ENCODE data around the gene NDUFS4.
"Not testable (repeated sequence)": the region's sequence is repeated elsewhere in the genome, so short reads cannot be mapped to it uniquely, and the experiment has no call there.

NDUFS4 gene

DNA sequence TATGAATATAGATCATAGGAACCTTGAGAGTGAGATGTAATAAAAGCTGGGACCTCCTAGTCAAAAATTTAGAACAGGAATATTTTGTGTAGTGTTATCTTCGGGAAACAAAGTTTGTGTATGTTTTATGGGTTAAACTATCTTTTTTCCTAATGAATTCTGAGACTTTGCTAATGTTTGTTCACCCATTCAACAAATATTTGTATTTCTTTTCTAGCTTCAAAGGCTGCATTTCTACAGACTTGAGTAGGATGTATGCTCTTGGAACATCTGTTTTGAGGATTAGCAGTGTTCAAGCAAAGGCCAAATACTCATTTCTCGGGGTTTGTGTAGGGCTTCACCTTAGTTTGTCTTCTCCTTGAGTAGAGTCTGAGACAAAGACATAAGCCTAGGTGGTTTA is 16.2 kb downstream of the NDUFS4 start:
- DNase-seq: no peak

GRCh38 chr5:53578854-53579253 is 18.4 kb downstream of the NDUFS4 start:
- DNase-seq: no peak

- DNase-seq: no peak
These were observed 20.1 kb downstream of the NDUFS4 start for GRCh38 chr5:53580547-53580946.

DNA sequence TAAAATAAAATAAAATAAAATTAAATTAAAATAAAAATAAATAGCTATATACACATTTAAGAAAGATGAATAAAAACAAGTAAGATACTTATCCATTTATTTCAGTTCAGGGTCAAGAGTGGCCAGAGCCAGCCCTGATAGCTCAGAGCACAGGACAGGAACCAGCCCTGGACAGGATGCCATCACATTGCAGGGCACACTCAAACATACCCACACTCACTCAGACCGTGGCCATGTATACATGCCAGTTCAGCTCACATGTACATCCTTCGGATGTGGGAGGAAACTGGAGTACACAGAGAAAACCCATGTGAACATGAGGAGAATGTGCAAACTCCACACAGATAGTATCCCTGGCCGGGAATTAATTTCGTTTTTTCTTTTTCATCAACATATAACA is 21.8 kb downstream of the NDUFS4 start:
- DNase-seq: no peak

DNA sequence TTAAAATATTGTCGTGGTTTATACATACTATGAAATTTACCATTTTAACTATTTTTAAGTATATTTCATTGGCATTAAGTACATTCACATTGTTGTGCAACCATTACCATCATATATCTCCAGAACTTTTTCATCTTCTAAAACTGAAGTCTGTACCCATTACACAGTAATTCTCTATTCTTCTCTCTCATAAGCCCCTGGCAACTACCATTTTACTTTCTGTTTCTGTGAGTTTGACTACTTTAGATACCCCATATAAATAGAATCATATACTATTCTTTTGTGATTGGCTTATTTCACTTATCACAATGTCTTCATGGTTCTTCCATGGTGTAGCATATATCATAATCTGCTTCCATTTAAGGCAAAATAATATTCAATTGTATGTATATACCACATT is 30.3 kb downstream of the NDUFS4 start:
- no peak for DNase-seq

- no peak for DNase-seq
These were observed 34.0 kb downstream of the NDUFS4 start for GRCh38 chr5:53594419-53594818.

DNA sequence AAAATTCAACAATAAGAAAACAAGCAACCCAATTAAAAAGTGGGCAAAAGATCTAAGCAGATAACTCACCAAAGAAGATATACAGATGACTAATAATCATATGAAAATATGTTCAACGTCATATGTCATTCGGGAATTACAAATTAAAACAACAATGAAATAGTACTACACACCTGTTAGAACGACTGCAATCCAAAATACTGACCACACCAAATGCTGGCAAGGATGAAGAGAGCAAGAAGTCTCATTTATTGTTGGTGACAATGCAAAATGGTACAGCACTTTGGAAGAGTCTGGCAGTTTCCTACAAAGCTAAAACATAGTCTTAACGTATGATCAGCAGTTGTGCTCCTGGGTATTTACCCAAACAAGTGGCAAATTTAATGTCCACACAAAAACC is 37.5 kb downstream of the NDUFS4 start:
- no peak for DNase-seq

GRCh38 chr5:53601570-53601969 is 41.1 kb downstream of the NDUFS4 start:
- DNase-seq: no peak

GRCh38 chr5:53603009-53603687 is 42.7 kb downstream of the NDUFS4 start:
- no peak for DNase-seq

- no peak for DNase-seq
These were observed 43.9 kb downstream of the NDUFS4 start for GRCh38 chr5:53604309-53604708.

DNA sequence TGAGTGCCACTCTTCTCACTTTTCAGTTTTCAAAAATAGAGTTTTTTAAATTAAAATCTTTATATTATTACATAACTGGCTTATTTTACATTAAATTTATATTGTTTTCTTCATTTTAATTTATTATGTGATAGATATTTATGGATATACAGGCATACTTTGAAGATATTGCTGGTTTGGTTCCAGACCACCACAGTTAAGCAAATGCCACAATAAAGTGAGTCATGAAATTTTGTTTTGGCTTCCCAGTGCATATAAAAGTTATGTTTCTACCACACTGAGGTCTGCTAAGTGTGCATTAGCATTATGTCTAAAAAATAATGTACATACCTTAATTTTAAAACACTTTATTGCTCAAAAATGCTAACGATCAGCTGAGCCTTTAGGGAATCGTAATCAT is 47.4 kb downstream of the NDUFS4 start:
- DNase-seq: no peak

DNA sequence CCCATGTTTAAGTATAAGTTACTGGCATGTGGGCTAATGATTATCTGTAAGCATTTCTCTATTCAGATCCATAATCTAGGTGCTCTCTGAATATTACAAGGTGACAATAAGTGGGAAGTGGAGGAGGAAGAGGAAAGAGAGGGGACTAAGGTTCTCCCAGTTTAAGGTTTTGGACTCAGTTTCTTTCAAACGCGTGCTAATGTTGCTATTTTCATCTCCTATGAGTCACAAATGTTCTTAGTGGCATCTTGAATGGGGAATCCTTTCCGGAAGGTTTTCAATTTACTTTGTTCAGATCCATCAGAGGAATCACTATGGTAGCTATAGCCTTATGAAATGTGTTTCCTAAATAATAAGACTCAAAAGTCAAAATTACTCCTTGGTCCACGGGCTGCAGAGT is 48.5 kb downstream of the NDUFS4 start:
- DNase-seq: not testable (repeated sequence)

GRCh38 chr5:53613061-53613460 is 52.6 kb downstream of the NDUFS4 start:
- no peak for DNase-seq

DNA sequence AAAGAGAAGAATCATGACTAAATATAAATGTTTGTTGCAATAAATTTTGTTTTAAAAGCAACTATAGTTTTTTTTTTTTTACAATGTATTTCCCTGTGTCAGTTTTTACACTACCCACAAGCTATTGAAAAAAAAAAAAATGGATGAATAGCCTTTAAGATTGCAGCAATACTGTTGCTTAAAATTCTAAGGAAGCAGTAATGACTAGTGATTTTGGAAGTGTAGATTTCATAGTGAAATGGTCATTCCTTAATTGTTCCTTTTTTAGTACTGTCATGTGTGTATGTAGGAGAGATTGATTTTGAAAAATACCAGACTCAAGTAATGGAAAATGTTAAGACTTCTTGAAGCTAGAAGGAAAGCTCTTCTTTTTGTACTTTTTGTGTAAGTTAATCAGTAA is 53.1 kb downstream of the NDUFS4 start:
- no peak for DNase-seq

GRCh38 chr5:53614376-53614885 is 54.0 kb downstream of the NDUFS4 start:
- DNase-seq: no peak

- DNase-seq: no peak
These were observed 56.6 kb downstream of the NDUFS4 start for GRCh38 chr5:53616939-53617549.

DNA sequence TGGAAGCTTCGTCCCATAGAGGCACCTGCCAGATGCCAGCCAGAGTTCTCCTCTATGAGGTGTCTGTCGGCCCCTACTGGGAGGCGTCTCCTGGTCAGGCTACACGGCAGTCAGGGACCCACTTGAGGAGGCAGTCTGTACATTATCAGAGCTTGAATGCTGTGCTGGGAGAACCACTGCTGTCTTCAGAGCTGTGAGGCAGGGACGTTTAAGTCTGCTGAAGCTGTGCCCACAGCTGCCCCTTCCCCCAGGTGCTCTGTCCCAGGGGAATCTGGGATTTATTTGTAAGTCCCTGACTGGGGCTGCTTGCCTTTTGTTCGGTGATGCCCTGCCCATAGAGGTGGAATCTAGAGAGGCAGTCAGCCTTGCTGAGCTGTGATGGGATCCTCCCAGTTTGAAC is 70.8 kb downstream of the NDUFS4 start:
- no peak for DNase-seq

GRCh38 chr5:53642061-53642460 is 81.6 kb downstream of the NDUFS4 start:
- no peak for DNase-seq

DNA sequence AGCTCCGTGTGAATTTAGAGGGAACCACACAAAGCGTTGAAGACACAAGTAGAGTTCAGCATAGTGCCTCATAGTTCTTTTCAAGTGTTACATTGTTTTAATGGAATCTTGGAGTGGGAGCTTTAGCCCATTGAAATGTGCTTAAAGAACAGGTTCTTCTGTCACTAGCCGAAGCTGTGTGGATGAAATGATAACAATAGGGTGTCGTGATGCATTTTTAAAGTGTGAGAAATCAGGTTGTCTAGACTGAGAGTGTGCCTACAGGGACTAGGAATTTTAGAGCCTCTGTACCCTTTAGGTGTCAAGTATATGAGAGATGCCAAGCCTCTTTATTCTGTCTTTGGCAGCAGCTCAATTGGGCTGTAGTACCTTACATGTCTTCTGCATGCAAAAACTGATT is 83.0 kb downstream of the NDUFS4 start:
- DNase-seq: no peak

GRCh38 chr5:53645078-53645477 is 84.6 kb downstream of the NDUFS4 start:
- no peak for DNase-seq

DNA sequence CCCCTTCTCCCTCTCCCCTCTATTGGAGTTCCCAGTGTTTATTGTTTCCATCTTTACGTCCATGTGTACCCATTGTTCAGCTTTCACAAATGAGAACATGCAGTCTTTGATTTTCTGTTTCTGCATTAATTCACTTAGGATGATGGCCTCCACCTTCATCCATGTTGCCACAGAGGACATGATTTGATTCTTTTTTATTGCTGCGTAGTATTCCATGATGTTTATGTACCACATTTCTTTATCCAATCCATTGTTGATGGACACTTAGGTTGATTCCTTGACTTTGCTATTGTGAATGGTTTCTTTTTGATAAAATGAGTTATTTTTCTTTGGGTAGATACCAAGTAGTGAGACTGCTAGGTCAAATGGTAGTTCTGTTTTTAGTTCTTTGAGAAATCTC is 88.9 kb downstream of the NDUFS4 start:
- DNase-seq: no peak

GRCh38 chr5:53660573-53660972 is 100.1 kb downstream of the NDUFS4 start:
- DNase-seq: not testable (repeated sequence)

GRCh38 chr5:53665313-53665712 is 104.9 kb downstream of the NDUFS4 start:
- DNase-seq: not testable (repeated sequence)

DNA sequence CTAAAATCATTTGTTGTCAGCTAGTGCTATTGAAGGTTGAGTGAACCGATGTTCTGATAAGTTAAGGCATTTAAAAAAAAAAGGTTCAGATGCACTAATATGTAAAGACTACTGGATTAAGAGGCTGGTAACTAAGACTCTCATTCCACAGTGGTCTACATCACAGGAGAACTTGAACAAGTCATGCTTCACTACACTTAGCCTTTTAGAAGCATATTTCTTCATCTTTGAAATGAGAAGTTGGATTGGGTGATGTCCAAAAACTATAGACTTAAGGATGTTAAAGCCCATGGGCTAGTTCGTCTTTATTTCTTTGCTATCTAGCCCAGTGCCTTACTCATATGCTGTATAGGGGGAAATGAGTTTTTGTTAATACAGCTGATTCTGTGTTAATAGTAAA is 107.2 kb downstream of the NDUFS4 start:
- DNase-seq: no peak

GRCh38 chr5:53671447-53671846 is 111.0 kb downstream of the NDUFS4 start:
- DNase-seq: no peak

Measured in activated CD4-positive, alpha-beta T cell treated with anti-CD3 and anti-CD28 coated beads, Interleukin-2, amount 50 U/mL, for 4 hours (primary cell).